Thoracic aorta (tissue), 2 donors: Measurements from ENCODE around the gene RPUSD2. TPM values are rescaled to one million over a fixed set of nuclear protein-coding genes. Genes with fewer than 3 reads are reported as not detected.

Experiments
- ATAC-seq: fragments of 150-250 bp; one replicate; pipeline ENCODE4 v1.8.0; 2017; ENCODE audit warnings: low read depth; ENCODE audit not compliant: insufficient number of reproducible peaks, low FRiP score
- DNase-seq: peaks from one replicate; pipeline ENCODE4 v3.0.0-alpha.2; 2020; ENCODE audit warnings: low spot score
- H3K27ac ChIP-seq, 2 donors: fragments of 200-600 bp; sonication (generic); 1 replicate in 1 of 2; 2 replicates in 1 of 2; pipeline ENCODE4 v1.5.1; 2016; ENCODE audit warnings: mild to moderate bottlenecking in 2 of 2, moderate library complexity in 2 of 2
- H3K27me3 ChIP-seq: fragments of 200-600 bp; sonication (generic); replicated peaks from 2 replicates; pipeline ENCODE4 v1.6.0; 2016; ENCODE audit warnings: mild to moderate bottlenecking; ENCODE audit not compliant: insufficient read depth
- H3K36me3 ChIP-seq: fragments of 200-600 bp; sonication (generic); one replicate; pipeline ENCODE4 v1.5.1; 2016
- H3K4me1 ChIP-seq, 2 donors: fragments of 200-600 bp; sonication (generic); 1 replicate in 1 of 2; 2 replicates in 1 of 2; pipeline versions ENCODE4 v1.5.1 to v1.6.0; 2016; ENCODE audit warnings: low read depth in 2 of 2, mild to moderate bottlenecking in 1 of 2; ENCODE audit not compliant: control insufficient read depth in 1 of 2
- H3K4me3 ChIP-seq: fragments of 200-600 bp; sonication (generic); 2 replicates; pipeline ENCODE4 v1.5.1; 2016; ENCODE audit warnings: mild to moderate bottlenecking
- H3K9me3 ChIP-seq: fragments of 200-600 bp; sonication (generic); 2 replicates; pipeline ENCODE4 v1.5.1; 2016
- CTCF ChIP-seq: fragments of 200-600 bp; sonication (generic); IDR thresholded peaks from one replicate; pipeline ENCODE4 v1.5.1; 2019; ENCODE audit warnings: antibody characterized with exemption
- total RNA-seq, 2 donors: library from RNA; depleted of rRNA; stranded (reverse); fragments of >200 nt; gene quantifications; one replicate each; pipeline versions ENCODE4 v1.1.0 to v1.2.3, GENCODE V29; 2016

RPUSD2 gene
- total RNA-seq, result 1 to 10 TPM; 9.6 to 9.8 TPM

GRCh38 chr15:40569129-40569953 lies at the start of gene RPUSD2:
Gene RPUSD2 (plus strand): TSS chr15:40569299. CDS start chr15:40569338, 39 bp downstream.
- Histone ChIP-seq H3K9me3 (no peaks in the 10 kb centered on the region), H3K27me3 (no peaks in the 10 kb centered on the region), H3K27ac (peak within 1 kb of the TSS; percentile 64 to 70), H3K36me3 (peaks cover 8% of the 10 kb centered on the region), H3K4me1 (peaks cover 12 to 20% of the 10 kb centered on the region in 2 donors), H3K4me3 (peak within 1 kb of the TSS; percentile 90)
- ATAC-seq (peak; percentile 81), DNase-seq (peak; percentile 92)
- no peak for TF ChIP-seq CTCF

GRCh38 chr15:40523611-40524010 lies 45.5 kb upstream of the RPUSD2 start:
- DNase-seq, result no peak
- Histone ChIP-seq H3K9me3 (no peaks in the 10 kb centered on the region), H3K27me3 (no peaks in the 10 kb centered on the region), H3K4me3 (no peak overlapping the region), H3K4me1 (no peaks in the 10 kb centered on the region), H3K27ac (no peak overlapping the region), H3K36me3 (no peaks in the 10 kb centered on the region)
- ATAC-seq, result no peak
- TF ChIP-seq CTCF, result no peak

GRCh38 chr15:40525855-40526254 lies 43.2 kb upstream of the RPUSD2 start:
- ATAC-seq (no peak), DNase-seq (no peak)
- Histone ChIP-seq H3K27me3 (no peaks in the 10 kb centered on the region), H3K9me3 (no peaks in the 10 kb centered on the region), H3K27ac (no peak overlapping the region), H3K36me3 (no peaks in the 10 kb centered on the region), H3K4me1 (no peaks in the 10 kb centered on the region), H3K4me3 (no peak overlapping the region)
- no peak for TF ChIP-seq CTCF

GRCh38 chr15:40528801-40529200 lies 40.3 kb upstream of the RPUSD2 start:
- DNase-seq (no peak), ATAC-seq (no peak)
- Histone ChIP-seq H3K27ac (no peak overlapping the region), H3K36me3 (no peaks in the 10 kb centered on the region), H3K9me3 (no peaks in the 10 kb centered on the region), H3K4me3 (no peak overlapping the region), H3K4me1 (no peaks in the 10 kb centered on the region), H3K27me3 (no peaks in the 10 kb centered on the region)
- no peak for TF ChIP-seq CTCF

GRCh38 chr15:40533763-40534364 lies 35.2 kb upstream of the RPUSD2 start:
- ATAC-seq (no peak), DNase-seq (no peak)
- Histone ChIP-seq H3K27me3 (no peaks in the 10 kb centered on the region), H3K4me1 (no peaks in the 10 kb centered on the region), H3K36me3 (no peaks in the 10 kb centered on the region), H3K27ac (no peak overlapping the region), H3K9me3 (no peaks in the 10 kb centered on the region), H3K4me3 (no peak overlapping the region)
- TF ChIP-seq CTCF, result no peak
